Measurements from ENCODE around the gene MAP3K14. TPM values are rescaled to one million over a fixed set of nuclear protein-coding genes. Genes with fewer than 3 reads are reported as not detected.

MAP3K14 gene
- total RNA-seq, 4 donors from 2014 or later, result 9.6 to 14.4 (median 11.9) TPM

- 100% methylated on average over 2 of the region's 2 CpGs for WGBS
- no peaks in the 10 kb centered on the region for H3K36me3 ChIP-seq
- no peak overlapping the region for H3K27ac ChIP-seq
- H3K4me1 ChIP-seq, result peaks cover 48% of the 10 kb centered on the region
- no peak overlapping the region for H3K4me3 ChIP-seq
- H3K9me3 ChIP-seq, result no peaks in the 10 kb centered on the region
- TF ChIP-seq POLR2AphosphoS5 (IDR thresholded peaks at IDR 0.05) (no peak), CTCF (IDR thresholded peaks at IDR 0.05) (no peak), POLR2A (IDR thresholded peaks at IDR 0.05) (no peak), EP300 (IDR thresholded peaks at IDR 0.05) (no peak)
- H3K27me3 ChIP-seq, result no peaks in the 10 kb centered on the region
- no peak for DNase-seq (ENCODE audit: low spot score in 2 of 2)
Measured at GRCh38 chr17:45322168-45322567, 5.3 kb upstream of the MAP3K14 start.

DNA sequence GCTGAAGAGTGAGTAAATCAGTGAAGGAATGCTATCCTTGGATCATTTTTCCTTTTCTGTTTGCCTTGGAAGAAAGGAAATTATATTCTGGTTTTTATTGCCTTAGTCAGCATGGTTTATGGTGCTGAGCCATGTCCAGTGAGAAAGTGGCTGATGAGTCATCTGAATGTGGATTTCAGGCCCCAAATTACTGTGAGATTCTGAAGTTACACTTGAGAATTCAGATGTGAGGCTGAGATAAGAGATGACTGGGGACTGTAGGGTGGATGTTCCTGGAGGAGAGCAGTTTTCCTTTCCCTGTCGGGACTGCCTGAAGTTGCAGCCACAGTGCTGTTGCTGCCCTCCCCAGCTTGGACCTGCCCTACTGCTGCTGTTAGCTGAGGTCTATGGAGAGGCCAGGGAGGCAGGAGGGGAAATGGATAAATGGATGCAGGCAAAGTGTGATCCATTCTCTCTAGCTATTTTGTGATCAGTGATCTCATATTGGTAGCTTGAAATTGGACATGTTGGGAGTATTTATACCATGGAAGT is 4.2 kb upstream of the MAP3K14 start:
- peaks cover 50% of the 10 kb centered on the region for H3K4me1 ChIP-seq
- WGBS, result 0% methylated on average over 1 of the region's 1 CpG
- H3K36me3 ChIP-seq, result no peaks in the 10 kb centered on the region
- H3K4me3 ChIP-seq, result no peak overlapping the region
- TF ChIP-seq POLR2A (IDR thresholded peaks at IDR 0.05) (no peak), EP300 (IDR thresholded peaks at IDR 0.05) (no peak)
- no peaks in the 10 kb centered on the region for H3K27me3 ChIP-seq
- H3K9me3 ChIP-seq, result no peaks in the 10 kb centered on the region
- DNase-seq (ENCODE audit: low spot score in 2 of 2), result no peak
- peak overlapping the region; percentile 59 for H3K27ac ChIP-seq

GRCh38 chr17:45320349-45320930 is 3.6 kb upstream of the MAP3K14 start:
- Histone ChIP-seq H3K27ac (peak overlapping the region; percentile 59), H3K36me3 (no peaks in the 10 kb centered on the region), H3K9me3 (no peaks in the 10 kb centered on the region), H3K27me3 (no peaks in the 10 kb centered on the region), H3K4me1 (peaks cover 55% of the 10 kb centered on the region), H3K4me3 (no peak overlapping the region)
- 64% methylated on average over 5 of the region's 5 CpGs for WGBS
- TF ChIP-seq EP300 (IDR thresholded peaks at IDR 0.05) (no peak), CTCF (IDR thresholded peaks at IDR 0.05) (no peak), POLR2A (IDR thresholded peaks at IDR 0.05) (no peak), POLR2AphosphoS5 (IDR thresholded peaks at IDR 0.05) (no peak)
- no peak for DNase-seq (ENCODE audit: low spot score in 2 of 2)

- Histone ChIP-seq H3K9me3 (no peaks in the 10 kb centered on the region), H3K4me3 (no peak overlapping the region), H3K36me3 (no peaks in the 10 kb centered on the region), H3K4me1 (peaks cover 67% of the 10 kb centered on the region), H3K27me3 (no peaks in the 10 kb centered on the region), H3K27ac (peak overlapping the region; percentile 96)
- WGBS, result 54% methylated on average over 5 of the region's 5 CpGs
- DNase-seq (ENCODE audit: low spot score in 2 of 2), result no peak
- no peak for TF ChIP-seq POLR2A (IDR thresholded peaks at IDR 0.05)
- TF ChIP-seq POLR2AphosphoS5 (IDR thresholded peaks at IDR 0.05), result no peak
- TF ChIP-seq CTCF (IDR thresholded peaks at IDR 0.05), result no peak
- TF ChIP-seq EP300 (IDR thresholded peaks at IDR 0.05), result no peak
Measured at GRCh38 chr17:45319239-45319703, 2.5 kb upstream of the MAP3K14 start.

DNA sequence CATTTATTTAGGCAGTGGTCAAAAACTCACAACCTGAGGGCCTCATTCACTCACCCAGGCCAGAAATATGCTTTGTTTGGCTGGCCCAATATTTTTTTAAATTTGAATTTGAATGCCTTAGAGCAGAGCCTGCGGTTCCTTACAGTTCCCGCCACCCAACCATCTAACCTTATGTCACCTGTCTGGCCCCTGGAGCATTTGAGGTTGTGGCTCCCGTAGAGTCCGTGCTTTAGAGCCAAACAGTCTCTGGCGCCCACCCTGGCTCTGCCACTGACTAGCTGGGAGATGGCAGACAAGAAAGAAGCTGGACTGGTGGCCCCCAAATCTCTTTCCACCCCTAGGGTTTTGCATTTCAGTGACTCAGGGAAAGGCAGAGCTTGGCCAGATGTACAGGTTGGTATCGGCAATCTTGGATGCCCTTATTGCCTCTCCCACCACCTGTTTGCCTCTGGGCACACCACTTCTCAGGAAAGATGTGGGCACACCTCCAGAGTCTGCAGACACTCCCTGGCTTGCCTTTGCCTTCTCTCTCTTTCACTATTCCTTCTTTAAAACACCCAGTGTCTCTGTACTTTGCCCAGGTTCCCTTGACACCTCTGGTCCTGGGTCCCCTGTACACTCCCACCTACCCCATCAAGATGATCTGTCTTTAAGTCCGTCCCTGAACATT is 1.9 kb upstream of the MAP3K14 start:
- Histone ChIP-seq H3K27me3 (no peaks in the 10 kb centered on the region), H3K36me3 (no peaks in the 10 kb centered on the region), H3K4me1 (peaks cover 73% of the 10 kb centered on the region), H3K27ac (peak overlapping the region; percentile 96), H3K4me3 (no peak overlapping the region), H3K9me3 (no peaks in the 10 kb centered on the region)
- 73% methylated on average over 7 of the region's 7 CpGs for WGBS
- DNase-seq (ENCODE audit: low spot score in 2 of 2), result no peak
- no peak for TF ChIP-seq POLR2A (IDR thresholded peaks at IDR 0.05)
- no peak for TF ChIP-seq CTCF (IDR thresholded peaks at IDR 0.05)
- no peak for TF ChIP-seq EP300 (IDR thresholded peaks at IDR 0.05)
- TF ChIP-seq POLR2AphosphoS5 (IDR thresholded peaks at IDR 0.05), result no peak

All from suprapubic skin (tissue), 4 donors.